Kidney epithelial cell (primary cell): ENCODE measurements around the gene TSKS. TPM values are rescaled to one million over a fixed set of nuclear protein-coding genes. Genes with fewer than 3 reads are reported as not detected.

Experiments
- DNase-seq: peaks from one replicate; pipeline ENCODE4 v3.0.0-alpha.2; 2010; ENCODE audit warnings: low read depth
- H3K27me3 ChIP-seq: 2 replicates; pipeline ENCODE4 v1.6.0; 2011; ENCODE audit warnings: low read length; ENCODE audit not compliant: control insufficient read depth, insufficient read depth
- H3K36me3 ChIP-seq: 2 replicates; pipeline ENCODE4 v1.5.1; 2011; ENCODE audit warnings: low read length; ENCODE audit not compliant: control insufficient read depth, insufficient read depth
- H3K4me3 ChIP-seq: 2 replicates; pipeline ENCODE4 v1.5.1; 2011; ENCODE audit warnings: low read depth, mild to moderate bottlenecking, control low read depth, low read length
- total RNA-seq: library from RNA; depleted of rRNA; stranded (reverse); fragments of >200 nt; gene quantifications from 2 replicates; pipeline ENCODE4 v1.2.3, GENCODE V29; 2015
- TF ChIP-seq, protein P1 (sequence below): IDR thresholded peaks from 2 replicates; pipeline ENCODE4 v1.5.1; 2011; ENCODE audit warnings: mild to moderate bottlenecking, moderate library complexity, low read length, control low read depth, inconsistent platforms; ENCODE audit not compliant: insufficient read depth, poor library complexity, severe bottlenecking

TSKS gene
- total RNA-seq, 1 donor from 2014 or later: not detected

DNA sequence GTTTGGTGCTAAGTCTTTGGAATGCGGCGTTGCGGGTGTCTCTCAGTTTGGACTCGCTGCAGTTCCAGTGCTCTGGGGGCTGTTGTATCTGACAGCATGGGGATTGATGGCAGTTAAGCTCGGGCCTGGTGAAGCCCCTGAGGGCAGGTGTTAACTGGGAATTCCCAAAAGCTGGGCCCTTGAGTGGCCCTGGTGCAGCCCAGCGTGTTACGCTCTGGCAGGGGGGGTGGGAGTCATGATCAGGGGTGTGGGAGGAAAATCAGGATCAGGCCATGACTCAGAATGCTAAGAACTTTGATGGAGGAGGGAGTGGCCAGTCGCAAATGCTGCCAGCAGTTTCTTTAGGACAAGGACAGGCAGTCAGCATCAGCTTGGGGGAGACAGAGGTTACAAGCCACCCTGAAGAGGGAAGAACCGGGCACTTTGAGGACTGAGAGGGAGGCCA lies 23.3 kb upstream of the TSKS start:
- no peaks in the 10 kb centered on the region for H3K36me3 ChIP-seq
- no peaks in the 10 kb centered on the region for H3K27me3 ChIP-seq
- no peak overlapping the region for H3K4me3 ChIP-seq
- TF ChIP-seq, protein P1, sequence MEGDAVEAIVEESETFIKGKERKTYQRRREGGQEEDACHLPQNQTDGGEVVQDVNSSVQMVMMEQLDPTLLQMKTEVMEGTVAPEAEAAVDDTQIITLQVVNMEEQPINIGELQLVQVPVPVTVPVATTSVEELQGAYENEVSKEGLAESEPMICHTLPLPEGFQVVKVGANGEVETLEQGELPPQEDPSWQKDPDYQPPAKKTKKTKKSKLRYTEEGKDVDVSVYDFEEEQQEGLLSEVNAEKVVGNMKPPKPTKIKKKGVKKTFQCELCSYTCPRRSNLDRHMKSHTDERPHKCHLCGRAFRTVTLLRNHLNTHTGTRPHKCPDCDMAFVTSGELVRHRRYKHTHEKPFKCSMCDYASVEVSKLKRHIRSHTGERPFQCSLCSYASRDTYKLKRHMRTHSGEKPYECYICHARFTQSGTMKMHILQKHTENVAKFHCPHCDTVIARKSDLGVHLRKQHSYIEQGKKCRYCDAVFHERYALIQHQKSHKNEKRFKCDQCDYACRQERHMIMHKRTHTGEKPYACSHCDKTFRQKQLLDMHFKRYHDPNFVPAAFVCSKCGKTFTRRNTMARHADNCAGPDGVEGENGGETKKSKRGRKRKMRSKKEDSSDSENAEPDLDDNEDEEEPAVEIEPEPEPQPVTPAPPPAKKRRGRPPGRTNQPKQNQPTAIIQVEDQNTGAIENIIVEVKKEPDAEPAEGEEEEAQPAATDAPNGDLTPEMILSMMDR: no peak
- DNase-seq: peak; percentile 34

DNA sequence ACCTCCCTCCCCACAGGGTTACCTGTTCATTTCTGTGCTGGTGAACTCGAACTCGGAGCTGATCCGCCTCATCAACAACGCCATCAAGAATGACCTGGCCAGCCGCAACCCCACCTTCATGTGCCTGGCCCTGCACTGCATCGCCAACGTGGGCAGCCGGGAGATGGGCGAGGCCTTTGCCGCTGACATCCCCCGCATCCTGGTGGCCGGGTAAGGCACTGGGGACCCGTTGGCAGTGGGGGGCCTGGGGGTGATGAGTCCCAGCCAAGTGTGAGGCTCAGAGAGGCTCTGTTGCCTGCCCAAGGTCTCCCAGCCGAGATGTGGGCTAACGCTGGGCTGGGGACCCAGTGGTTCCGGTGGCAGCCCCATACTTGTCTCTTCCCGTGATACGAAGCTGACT lies 19.4 kb upstream of the TSKS start:
- TF ChIP-seq, protein P1: no peak
- DNase-seq: no peak
- Histone ChIP-seq H3K4me3 (no peak overlapping the region), H3K36me3 (no peaks in the 10 kb centered on the region), H3K27me3 (no peaks in the 10 kb centered on the region)

DNA sequence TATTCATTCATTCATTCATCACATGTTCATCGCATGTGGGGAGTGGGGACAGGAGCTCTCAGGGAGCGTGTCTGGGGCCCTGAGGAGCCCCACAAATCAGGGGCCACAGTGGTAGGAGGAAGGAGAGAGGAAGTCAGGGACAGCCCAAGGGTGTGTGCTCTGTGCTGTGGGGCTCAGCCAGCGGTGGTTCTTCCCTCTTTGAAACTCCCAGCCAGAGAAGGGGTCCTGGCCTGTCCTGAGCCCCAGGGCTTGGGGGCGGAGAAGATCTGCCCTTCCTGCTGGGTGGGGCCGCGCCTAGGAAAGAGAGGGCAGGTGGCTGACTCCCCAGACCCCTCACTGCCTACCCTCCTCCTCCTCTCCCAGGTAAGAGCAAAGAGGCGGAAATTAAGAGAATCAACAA lies 18.3 kb upstream of the TSKS start:
- TF ChIP-seq, protein P1: no peak
- DNase-seq: no peak
- H3K27me3 ChIP-seq: no peaks in the 10 kb centered on the region
- H3K4me3 ChIP-seq: no peak overlapping the region
- H3K36me3 ChIP-seq: no peaks in the 10 kb centered on the region

DNA sequence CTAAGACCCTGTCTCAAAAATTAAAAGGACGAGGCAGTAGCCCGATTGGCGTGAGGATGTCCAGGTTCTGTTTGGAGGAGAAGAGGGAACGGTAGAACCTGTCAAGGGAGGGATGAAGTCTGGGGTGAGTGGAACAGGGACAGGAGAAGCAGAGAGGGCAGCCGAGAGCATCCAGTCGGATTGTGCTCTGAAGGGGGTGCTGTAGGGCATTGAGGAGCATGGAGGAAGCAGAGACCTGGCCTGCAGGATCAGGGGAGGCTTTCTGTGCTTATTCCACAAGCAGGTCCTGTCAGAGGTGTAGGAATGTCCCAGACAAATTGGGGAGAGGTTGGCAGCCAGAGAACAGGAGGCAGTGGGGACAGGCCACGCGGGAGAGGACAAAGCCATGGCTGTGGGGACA lies 17.8 kb upstream of the TSKS start:
- TF ChIP-seq, protein P1: no peak
- no peak overlapping the region for H3K4me3 ChIP-seq
- H3K27me3 ChIP-seq: no peaks in the 10 kb centered on the region
- H3K36me3 ChIP-seq: no peaks in the 10 kb centered on the region
- DNase-seq: no peak

DNA sequence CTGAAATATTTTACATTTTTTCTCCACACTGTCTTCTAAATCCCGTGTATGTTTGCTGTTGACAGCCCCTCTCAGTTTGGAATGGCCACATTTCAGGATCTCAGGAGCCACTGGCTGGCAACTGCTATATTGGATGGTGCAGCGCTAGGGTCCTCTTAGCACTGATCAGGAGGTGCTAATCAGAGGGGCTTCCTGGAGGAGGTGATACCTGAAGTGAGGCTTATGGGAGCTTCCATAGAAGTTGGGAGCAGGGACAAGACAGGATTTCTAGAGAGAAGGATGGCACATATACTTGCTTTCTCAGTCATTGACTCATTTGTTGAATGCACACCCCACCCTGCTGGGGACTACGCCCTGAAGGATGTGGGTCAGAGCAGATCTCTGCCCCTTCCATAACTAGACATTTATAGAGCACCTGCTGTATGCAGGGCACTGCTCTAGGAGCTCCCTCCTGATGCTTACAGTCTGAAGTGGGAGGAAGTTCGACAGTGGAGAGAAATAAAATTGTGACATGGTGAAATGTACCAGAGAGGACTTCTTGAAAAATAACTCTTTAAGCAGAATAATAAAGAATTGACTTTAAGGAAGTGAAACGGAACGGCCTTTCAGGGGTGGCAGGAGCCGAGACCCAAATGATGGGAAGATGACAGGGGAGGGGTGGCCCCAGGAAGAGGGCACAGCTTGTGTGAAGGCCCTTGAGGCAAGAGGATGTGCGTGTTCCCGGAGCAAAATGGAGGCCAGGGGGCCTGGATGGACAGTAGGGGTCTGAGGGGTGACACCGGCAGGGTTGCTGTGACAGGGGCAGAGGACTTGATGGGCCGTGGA lies 16.8 kb upstream of the TSKS start:
- DNase-seq: no peak
- Histone ChIP-seq H3K4me3 (no peak overlapping the region), H3K27me3 (no peaks in the 10 kb centered on the region), H3K36me3 (no peaks in the 10 kb centered on the region)
- TF ChIP-seq, protein P1: no peak

DNA sequence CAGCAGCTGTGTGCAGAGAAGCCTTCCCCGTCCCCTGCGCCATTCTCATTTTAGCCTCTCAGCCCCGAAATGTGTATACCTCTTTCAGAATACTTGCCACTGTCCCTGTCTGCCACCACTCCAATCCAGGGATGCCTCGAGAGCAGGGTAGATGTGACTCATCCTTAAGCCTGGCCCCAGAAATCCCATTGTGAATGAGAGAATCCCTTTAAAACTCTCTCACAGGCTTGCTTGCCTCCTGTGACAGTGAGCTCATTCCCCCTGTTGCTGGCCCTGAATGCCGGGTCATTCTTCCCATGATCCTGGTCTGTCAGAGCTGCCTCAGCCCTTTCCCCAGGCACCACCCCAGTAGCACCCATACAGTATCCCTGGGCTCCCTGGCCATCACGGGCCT lies 13.3 kb upstream of the TSKS start:
- Histone ChIP-seq H3K36me3 (no peaks in the 10 kb centered on the region), H3K27me3 (no peaks in the 10 kb centered on the region), H3K4me3 (no peak overlapping the region)
- no peak for DNase-seq
- TF ChIP-seq, protein P1: no peak
